PC-9 (cell line): ENCODE data around the gene YWHAH. TPM values are rescaled to one million over a fixed set of nuclear protein-coding genes. Genes with fewer than 3 reads are reported as not detected.

ENCODE experiments used
- BruUV-seq: library from RNA; stranded (reverse); fragments of 400-500 nt; replicated peaks from 2 replicates; lab custom pipeline; 2021; lab: Mats Ljungman, UMichigan
- CTCF ChIA-PET: fragments of 300-600 bp; sonication (Branson Sonifier 250); formaldehyde crosslinking; loops from one replicate; lab custom pipeline; 2022; ENCODE audit warnings: antibody characterized with exemption; lab: Charles Lee
- POLR2A ChIA-PET: fragments of 300-600 bp; sonication (Branson Sonifier 250); formaldehyde crosslinking; loops from one replicate; lab custom pipeline; 2022; ENCODE audit warnings: antibody characterized with exemption; ENCODE audit not compliant: unreplicated experiment; lab: Charles Lee
- DNase-seq, 2 experiments: peaks; one replicate each; pipeline versions ENCODE4 v3.0.0 to v3.0.0-alpha.2; 2015 to 2022; ENCODE audit warnings: mixed read lengths in 1 of 2
- H2AFZ ChIP-seq: fragments of 200-600 bp; sonication (generic); 2 replicates; pipeline ENCODE4 v1.8.1; 2017; ENCODE audit warnings: antibody characterized with exemption
- H3F3A ChIP-seq: fragments of 200-600 bp; sonication (generic); 2 replicates; pipeline ENCODE4 v1.8.1; 2017; ENCODE audit warnings: antibody characterized with exemption, mild to moderate bottlenecking, low read depth; ENCODE audit not compliant: insufficient read depth
- H3K27ac ChIP-seq: fragments of 200-600 bp; sonication (generic); 2 replicates; pipeline ENCODE4 v1.6.1; 2016; ENCODE audit warnings: mixed run types
- H3K27me3 ChIP-seq: fragments of 200-600 bp; sonication (generic); 2 replicates; pipeline ENCODE4 v1.6.1; 2016; ENCODE audit warnings: low read depth, mixed run types; ENCODE audit not compliant: insufficient read depth
- H3K36me3 ChIP-seq: fragments of 200-600 bp; sonication (generic); 2 replicates; pipeline ENCODE4 v1.6.1; 2016; ENCODE audit warnings: low read depth, mixed run types
- H3K4me1 ChIP-seq: fragments of 200-600 bp; sonication (generic); replicated peaks from 2 replicates; pipeline ENCODE4 v1.6.1; 2016; ENCODE audit warnings: mixed run types; ENCODE audit not compliant: insufficient read depth
- H3K4me2 ChIP-seq: fragments of 200-600 bp; sonication (generic); 2 replicates; pipeline ENCODE4 v1.6.1; 2017; ENCODE audit warnings: mixed run types
- H3K4me3 ChIP-seq: fragments of 200-600 bp; sonication (generic); 2 replicates; pipeline ENCODE4 v1.6.1; 2016; ENCODE audit warnings: mixed run types
- H3K79me2 ChIP-seq: fragments of 200-600 bp; sonication (generic); 2 replicates; pipeline ENCODE4 v1.6.1; 2017; ENCODE audit warnings: low read depth, mixed run types
- H3K9me2 ChIP-seq: fragments of 200-600 bp; sonication (generic); 2 replicates; pipeline ENCODE4 v1.8.1; 2017; ENCODE audit warnings: mild to moderate bottlenecking; ENCODE audit not compliant: insufficient read depth
- H3K9me3 ChIP-seq: fragments of 200-600 bp; sonication (generic); 2 replicates; pipeline ENCODE4 v1.8.1; 2016; ENCODE audit warnings: low read depth; ENCODE audit not compliant: insufficient read depth
- H4K20me1 ChIP-seq: fragments of 200-600 bp; sonication (generic); 2 replicates; pipeline ENCODE4 v1.8.1; 2017; ENCODE audit not compliant: insufficient read depth
- EZH2 ChIP-seq: fragments of 200-600 bp; sonication (generic); IDR thresholded peaks from 2 replicates; pipeline ENCODE4 v1.8.0; 2017; ENCODE audit warnings: antibody characterized with exemption, low read depth
- intact Hi-C: fragments of 100-400 bp; cut with micrococcal nuclease; formaldehyde crosslinking; loops from one replicate; pipeline ENCODE4 v1.10.0; 2022; ENCODE audit not compliant: unreplicated experiment
- total RNA-seq: library from RNA; stranded (reverse); gene quantifications from 2 replicates; pipeline ENCODE4 v1.2.3, GENCODE V29; 2021
- TF ChIP-seq, protein P1 (sequence below): fragments of 200-600 bp; sonication (generic); conservative IDR thresholded peaks from 2 replicates; pipeline ENCODE4 v1.6.1; 2017; ENCODE audit warnings: mixed run types, antibody characterized with exemption, mild to moderate bottlenecking, moderate library complexity

Gene YWHAH
- total RNA-seq, 1 experiment from 2014 or later, result 132 TPM

DNA sequence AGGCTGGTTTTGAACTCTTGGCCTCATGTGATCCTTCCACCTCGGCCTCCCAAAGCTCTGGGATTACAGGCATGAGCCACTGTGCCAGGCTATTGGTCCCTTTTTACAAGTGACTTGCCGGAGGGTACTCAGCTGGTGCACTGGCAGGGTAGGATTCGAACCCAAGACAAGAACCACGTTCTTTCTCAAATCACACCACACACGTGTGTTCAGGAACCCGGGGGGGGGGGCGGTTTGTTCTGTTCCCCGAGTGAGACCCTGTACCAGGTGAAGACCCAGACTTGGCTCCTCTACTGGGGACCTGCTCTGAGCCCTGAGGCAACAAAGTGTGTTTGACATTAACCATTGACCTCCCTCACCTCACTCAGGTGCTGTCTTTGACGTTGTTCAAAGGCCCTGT lies 3.8 kb upstream of the YWHAH start:
- no peak overlapping the region for H3K4me3 ChIP-seq
- no peaks in the 10 kb centered on the region for H3K9me2 ChIP-seq
- no peak overlapping the region for H3K27ac ChIP-seq
- no peak overlapping the region for H3K4me2 ChIP-seq
- no peak for TF ChIP-seq EZH2
- TF ChIP-seq, protein P1, sequence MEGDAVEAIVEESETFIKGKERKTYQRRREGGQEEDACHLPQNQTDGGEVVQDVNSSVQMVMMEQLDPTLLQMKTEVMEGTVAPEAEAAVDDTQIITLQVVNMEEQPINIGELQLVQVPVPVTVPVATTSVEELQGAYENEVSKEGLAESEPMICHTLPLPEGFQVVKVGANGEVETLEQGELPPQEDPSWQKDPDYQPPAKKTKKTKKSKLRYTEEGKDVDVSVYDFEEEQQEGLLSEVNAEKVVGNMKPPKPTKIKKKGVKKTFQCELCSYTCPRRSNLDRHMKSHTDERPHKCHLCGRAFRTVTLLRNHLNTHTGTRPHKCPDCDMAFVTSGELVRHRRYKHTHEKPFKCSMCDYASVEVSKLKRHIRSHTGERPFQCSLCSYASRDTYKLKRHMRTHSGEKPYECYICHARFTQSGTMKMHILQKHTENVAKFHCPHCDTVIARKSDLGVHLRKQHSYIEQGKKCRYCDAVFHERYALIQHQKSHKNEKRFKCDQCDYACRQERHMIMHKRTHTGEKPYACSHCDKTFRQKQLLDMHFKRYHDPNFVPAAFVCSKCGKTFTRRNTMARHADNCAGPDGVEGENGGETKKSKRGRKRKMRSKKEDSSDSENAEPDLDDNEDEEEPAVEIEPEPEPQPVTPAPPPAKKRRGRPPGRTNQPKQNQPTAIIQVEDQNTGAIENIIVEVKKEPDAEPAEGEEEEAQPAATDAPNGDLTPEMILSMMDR, result no peak
- no peaks in the 10 kb centered on the region for H4K20me1 ChIP-seq
- no peaks in the 10 kb centered on the region for H3K9me3 ChIP-seq
- intact Hi-C loops, result loop anchor here (10.0 kb wide), 1 partner anchor 376 kb away; no protein-coding TSS in a partner anchor
- H3K79me2 ChIP-seq, result peaks cover 7% of the 10 kb centered on the region
- no TSS peak for BruUV-seq
- H2AFZ ChIP-seq, result no peak overlapping the region
- H3F3A ChIP-seq, result peaks cover 4% of the 10 kb centered on the region; the same call in 1 of the 2 replicates
- DNase-seq, result no peak
- POLR2A ChIA-PET, result no interaction called here
- no peaks in the 10 kb centered on the region for H3K27me3 ChIP-seq
- CTCF ChIA-PET, result no interaction called here
- peaks cover 5% of the 10 kb centered on the region for H3K4me1 ChIP-seq
- no peaks in the 10 kb centered on the region for H3K36me3 ChIP-seq

DNA sequence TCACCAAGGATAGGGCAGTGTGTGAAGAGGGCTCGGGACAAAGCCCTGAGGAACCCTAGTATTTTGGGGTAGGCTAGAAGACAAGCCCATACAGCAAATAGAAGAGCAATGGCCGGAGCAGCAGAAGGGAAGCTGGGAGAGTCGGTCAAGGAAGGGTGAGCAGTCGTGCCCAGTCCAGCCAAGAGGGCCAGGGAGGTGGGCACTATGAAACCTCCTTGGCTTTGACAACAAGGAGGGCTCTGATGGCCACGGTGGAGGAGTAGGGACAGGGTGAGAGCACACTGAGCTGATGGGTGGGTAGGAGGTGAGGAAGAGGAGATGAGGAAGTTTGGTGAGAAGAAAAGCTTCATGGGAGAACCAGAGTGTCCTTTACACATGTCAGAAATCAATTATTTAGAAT lies 2.2 kb upstream of the YWHAH start:
- BruUV-seq, result no TSS peak
- TF ChIP-seq, protein P1, result no peak
- no peak for TF ChIP-seq EZH2
- no peaks in the 10 kb centered on the region for H3K9me3 ChIP-seq
- H3K4me2 ChIP-seq, result no peak overlapping the region
- H4K20me1 ChIP-seq, result peaks cover 4% of the 10 kb centered on the region; the same call in 1 of the 2 replicates
- no peak overlapping the region for H3K27ac ChIP-seq
- peaks cover 7% of the 10 kb centered on the region; the same call in 1 of the 2 replicates for H3F3A ChIP-seq
- H3K9me2 ChIP-seq, result no peaks in the 10 kb centered on the region
- intact Hi-C loops, result loop anchor here (10.0 kb wide), 1 partner anchor 377 kb away; no protein-coding TSS in a partner anchor
- DNase-seq, result no peak
- H3K79me2 ChIP-seq, result peaks cover 23% of the 10 kb centered on the region
- H3K4me3 ChIP-seq, result no peak overlapping the region
- no peak overlapping the region for H2AFZ ChIP-seq
- ChIA-PET POLR2A (no interaction called here), CTCF (interaction anchor here (0.6 to 0.8 kb wide), 2 partner anchors 28 to 61 kb away, joined by 3 to 4 read pairs; no protein-coding TSS in a partner anchor)
- no peaks in the 10 kb centered on the region for H3K27me3 ChIP-seq
- H3K4me1 ChIP-seq, result peaks cover 20% of the 10 kb centered on the region
- H3K36me3 ChIP-seq, result no peaks in the 10 kb centered on the region

DNA sequence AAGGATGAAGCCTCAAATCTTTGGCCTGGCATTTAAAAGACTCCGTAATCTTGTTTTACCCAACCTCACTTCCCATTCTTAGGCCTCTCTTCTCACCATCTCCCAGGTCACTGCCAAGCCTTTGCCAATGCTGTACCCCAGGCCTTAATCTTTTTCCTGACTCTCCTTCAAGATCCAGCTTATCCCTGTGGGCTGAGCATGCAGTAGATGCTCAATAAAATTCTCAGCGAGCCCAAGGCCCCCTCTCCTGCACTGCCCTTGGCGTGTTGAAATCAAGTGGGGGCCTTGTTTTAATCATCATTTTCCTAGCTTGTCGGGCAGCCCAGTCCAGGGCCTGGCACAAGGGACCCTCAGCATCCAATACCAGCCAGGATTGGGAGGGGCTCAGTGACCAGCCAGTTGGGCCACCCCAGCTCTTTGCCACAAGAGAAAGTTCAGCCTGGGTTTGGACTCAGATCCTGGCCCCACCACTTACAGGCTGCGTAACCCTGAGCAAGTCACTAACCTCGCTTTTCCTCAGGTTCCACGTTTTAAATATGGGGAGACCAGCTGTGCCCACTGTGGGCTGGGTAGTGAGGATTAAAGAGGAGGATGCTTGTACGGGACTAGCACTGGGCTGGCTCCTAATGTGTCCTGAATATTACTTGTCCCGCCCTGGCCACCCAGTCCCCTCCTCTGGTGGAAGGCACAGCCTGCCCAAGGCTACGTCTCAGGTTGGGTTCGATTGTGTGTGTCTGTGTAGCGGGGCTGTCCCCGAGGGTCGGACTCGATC lies 943 bp upstream of the YWHAH start:
- Histone ChIP-seq H3K9me2 (no peaks in the 10 kb centered on the region), H3K9me3 (no peaks in the 10 kb centered on the region), H3K4me1 (peaks cover 20% of the 10 kb centered on the region), H2AFZ (peak overlapping the region; percentile 96), H4K20me1 (peaks cover 4% of the 10 kb centered on the region; the same call in 1 of the 2 replicates), H3K79me2 (peaks cover 36% of the 10 kb centered on the region), H3K36me3 (peaks cover 8% of the 10 kb centered on the region; the same call in 1 of the 2 replicates), H3K4me3 (peak overlapping the region; percentile 99), H3F3A (peaks cover 9% of the 10 kb centered on the region; the same call in 1 of the 2 replicates), H3K27ac (peak overlapping the region; percentile 53), H3K4me2 (peak overlapping the region; percentile 97), H3K27me3 (no peaks in the 10 kb centered on the region)
- TSS peak; percentile 95 for BruUV-seq
- ChIA-PET POLR2A (no interaction called here), CTCF (interaction anchor here (0.6 kb wide), 1 partner anchor 851 kb away, joined by 3 read pairs; no protein-coding TSS in a partner anchor)
- TF ChIP-seq EZH2, result no peak
- TF ChIP-seq, protein P1, result no peak
- no peak for DNase-seq
- intact Hi-C loops, result loop anchor here (10.0 kb wide), 1 partner anchor 379 kb away; no protein-coding TSS in a partner anchor
